ENCODE measurements around the gene ZNF750. TPM values are rescaled to one million over a fixed set of nuclear protein-coding genes. Genes with fewer than 3 reads are reported as not detected.

Gene ZNF750
- polyA plus RNA-seq, 3 donors = not detected

- DNase-seq = no peak
- TF ChIP-seq CTCF (IDR thresholded peaks at IDR 0.05) = no peak
- no peaks in the 10 kb centered on the region for H3K9me3 Mint-ChIP-seq
- H3K36me3 Mint-ChIP-seq = peaks cover 42 to 53% of the 10 kb centered on the region in 2 donors
- H3K4me1 Mint-ChIP-seq = peaks cover 22% of the 10 kb centered on the region
- H3K4me3 Mint-ChIP-seq = no peak overlapping the region
- intact Hi-C loops (cut with micrococcal nuclease) = loop anchor here in 1 of 2 donors (5.0 kb wide), 1 partner anchor 56 kb away; no protein-coding TSS in a partner anchor
- Histone ChIP-seq H3K79me2 (ENCODE audit: insufficient read depth, low read length) (peaks cover 6% of the 10 kb centered on the region), H3K27ac (ENCODE audit: low read depth in 1 of 2, low read length in 2 of 2) (no peak overlapping the region), H3K4me1 (ENCODE audit: control insufficient read depth in 1 of 2, insufficient read depth in 2 of 2, low read length in 2 of 2) (peaks cover 20 to 26% of the 10 kb centered on the region in 2 donors), H3K9ac (ENCODE audit: insufficient read depth, low read length, poor library complexity, severe bottlenecking) (no peak overlapping the region), H3K4me3 (replicated peaks in 1 of 3; ENCODE audit: low read depth in 2 of 3, low read length in 3 of 3) (no peak overlapping the region), H3K36me3 (replicated peaks in 1 of 2; ENCODE audit: control insufficient read depth in 1 of 2, insufficient read depth in 2 of 2, low read length in 2 of 2) (peaks cover 12 to 22% of the 10 kb centered on the region in 2 donors), H3K27me3 (ENCODE audit: control insufficient read depth in 2 of 2, insufficient read depth in 2 of 2, low read length in 2 of 2) (no peaks in the 10 kb centered on the region), H2AFZ (ENCODE audit: insufficient read depth, low read depth, low read length, poor library complexity, severe bottlenecking) (no peak overlapping the region), H4K20me1 (ENCODE audit: insufficient read depth, low read length) (no peaks in the 10 kb centered on the region), H3K4me2 (replicated peaks; ENCODE audit: extremely low read depth, low read length, poor library complexity, severe bottlenecking) (no peak overlapping the region), H3K9me3 (replicated peaks in 1 of 2; ENCODE audit: control insufficient read depth in 1 of 2, insufficient read depth in 1 of 2, low read length in 2 of 2) (no peaks in the 10 kb centered on the region)
- 96% methylated on average over 16 of the region's 18 CpGs for WGBS (ENCODE audit: insufficient coverage)
- no peak overlapping the region for H3K27ac Mint-ChIP-seq
- peaks cover 0 to 1% (median 0%) of the 10 kb centered on the region in 3 donors for H3K27me3 Mint-ChIP-seq (ENCODE audit: low read depth in 3 of 3)
Measured at GRCh38 chr17:82867763-82868325, 28.0 kb upstream of the ZNF750 start.

- TF ChIP-seq CTCF (IDR thresholded peaks at IDR 0.05) = no peak
- H3K27ac Mint-ChIP-seq = no peak overlapping the region
- peaks cover 41 to 50% of the 10 kb centered on the region in 2 donors for H3K36me3 Mint-ChIP-seq
- H3K9me3 ChIP-seq (replicated peaks in 1 of 2; ENCODE audit: control insufficient read depth in 1 of 2, insufficient read depth in 1 of 2, low read length in 2 of 2) = no peaks in the 10 kb centered on the region
- no peak overlapping the region for H3K4me2 ChIP-seq (replicated peaks; ENCODE audit: extremely low read depth, low read length, poor library complexity, severe bottlenecking)
- 89% methylated on average over 9 of the region's 11 CpGs for WGBS (ENCODE audit: insufficient coverage)
- intact Hi-C loops (cut with micrococcal nuclease) = loop anchor here in 1 of 2 donors (5.0 kb wide), 1 partner anchor 54 kb away; no protein-coding TSS in a partner anchor
- H3K4me1 Mint-ChIP-seq = peaks cover 14% of the 10 kb centered on the region
- H2AFZ ChIP-seq (ENCODE audit: insufficient read depth, low read depth, low read length, poor library complexity, severe bottlenecking) = no peak overlapping the region
- H3K4me1 ChIP-seq (ENCODE audit: control insufficient read depth in 1 of 2, insufficient read depth in 2 of 2, low read length in 2 of 2) = peaks cover 10 to 16% of the 10 kb centered on the region in 2 donors
- DNase-seq = no peak
- H3K27me3 Mint-ChIP-seq (ENCODE audit: low read depth in 3 of 3) = peaks cover 0 to 1% (median 0%) of the 10 kb centered on the region in 3 donors
- H3K4me3 ChIP-seq (replicated peaks in 1 of 3; ENCODE audit: low read depth in 2 of 3, low read length in 3 of 3) = no peak overlapping the region
- H3K4me3 Mint-ChIP-seq = no peak overlapping the region
- no peak overlapping the region for H3K27ac ChIP-seq (ENCODE audit: low read depth in 1 of 2, low read length in 2 of 2)
- H3K9me3 Mint-ChIP-seq = no peaks in the 10 kb centered on the region
- no peak overlapping the region for H3K9ac ChIP-seq (ENCODE audit: insufficient read depth, low read length, poor library complexity, severe bottlenecking)
- H4K20me1 ChIP-seq (ENCODE audit: insufficient read depth, low read length) = no peaks in the 10 kb centered on the region
- H3K79me2 ChIP-seq (ENCODE audit: insufficient read depth, low read length) = peaks cover 13% of the 10 kb centered on the region
- peaks cover 12 to 19% of the 10 kb centered on the region in 2 donors for H3K36me3 ChIP-seq (replicated peaks in 1 of 2; ENCODE audit: control insufficient read depth in 1 of 2, insufficient read depth in 2 of 2, low read length in 2 of 2)
- H3K27me3 ChIP-seq (ENCODE audit: control insufficient read depth in 2 of 2, insufficient read depth in 2 of 2, low read length in 2 of 2) = no peaks in the 10 kb centered on the region
Measured at GRCh38 chr17:82866590-82867191, 26.9 kb upstream of the ZNF750 start.
